Measurements from ENCODE around the gene IGSF21. TPM values are rescaled to one million over a fixed set of nuclear protein-coding genes. Genes with fewer than 3 reads are reported as not detected.

IGSF21 gene
- total and polyA plus RNA-seq, 2 donors (not counting 1 experiment from before 2014, with no cell fraction given), result not detected

DNA sequence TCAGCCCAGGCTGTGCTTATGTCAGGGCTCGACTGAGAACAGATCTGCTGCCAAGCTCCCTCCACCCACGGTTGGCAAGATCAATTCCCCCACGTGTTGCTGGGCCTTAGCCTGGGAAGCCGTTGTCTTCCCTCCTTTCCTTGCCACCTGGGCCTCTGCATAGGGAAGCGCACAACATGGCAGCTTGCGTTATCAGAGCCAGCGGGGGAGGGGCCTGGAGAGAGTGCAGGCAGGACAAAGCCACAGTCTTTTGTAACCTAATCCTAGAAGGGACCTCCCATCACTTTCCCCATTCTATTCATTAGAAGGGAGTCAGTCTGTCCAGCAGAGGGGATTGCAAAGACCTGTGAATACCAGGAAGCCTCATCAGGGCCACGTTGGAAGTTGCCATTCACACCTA lies 17.0 kb upstream of the IGSF21 start:
- no peak for ATAC-seq (ENCODE audit: low read depth)
- H3K4me1 Mint-ChIP-seq, result no peaks in the 10 kb centered on the region
- TF ChIP-seq CTCF (IDR thresholded peaks at IDR 0.05), result no peak
- TF ChIP-seq EZH2 (IDR thresholded peaks at IDR 0.05; ENCODE audit: borderline replicate concordance, insufficient read depth, low read depth, low read length, poor library complexity, severe bottlenecking), result no peak
- H3K27ac ChIP-seq (ENCODE audit: low read length in 2 of 2), result no peak overlapping the region
- H3K79me2 ChIP-seq (ENCODE audit: control insufficient read depth, insufficient read depth, low read length), result no peaks in the 10 kb centered on the region
- H3K36me3 ChIP-seq (replicated peaks in 1 of 2; ENCODE audit: control extremely low read depth in 1 of 2, control insufficient read depth in 1 of 2, extremely low read depth in 1 of 2, insufficient read depth in 2 of 2, low read length in 1 of 2), result no peaks in the 10 kb centered on the region
- H3K4me1 ChIP-seq (ENCODE audit: control insufficient read depth in 2 of 2, insufficient read depth in 2 of 2, low read length in 2 of 2), result no peaks in the 10 kb centered on the region
- no peak overlapping the region for H3K9ac ChIP-seq (ENCODE audit: low read length)
- no peak overlapping the region for H3K4me3 ChIP-seq (ENCODE audit: control extremely low read depth in 1 of 5, extremely low read depth in 1 of 5, insufficient read depth in 1 of 5, low read depth in 2 of 5, low read length in 4 of 5)
- H3K9me3 ChIP-seq (ENCODE audit: control extremely low read depth in 1 of 3, control insufficient read depth in 2 of 3, insufficient read depth in 1 of 3, low read length in 2 of 3), result peaks cover 0 to 7% (median 1%) of the 10 kb centered on the region in 3 donors
- no peak overlapping the region for H3K4me3 Mint-ChIP-seq
- CTCF ChIA-PET, result interaction anchor here (1.4 kb wide), 1 partner anchor 10 kb away, joined by 5 read pairs; no protein-coding TSS in a partner anchor
- no peak overlapping the region for H3K4me2 ChIP-seq (replicated peaks; ENCODE audit: low read depth, low read length, poor library complexity, severe bottlenecking)
- H3K27me3 ChIP-seq (replicated peaks in 1 of 4; ENCODE audit: control extremely low read depth in 1 of 4, control insufficient read depth in 3 of 4, insufficient read depth in 4 of 4, low read length in 3 of 4), result no peaks in the 10 kb centered on the region
- H3K27me3 Mint-ChIP-seq, result peaks cover 46% of the 10 kb centered on the region
- H3K9me3 Mint-ChIP-seq (ENCODE audit: insufficient read depth), result peaks cover 3% of the 10 kb centered on the region
- no peak overlapping the region for H3K27ac Mint-ChIP-seq
- H4K20me1 ChIP-seq (ENCODE audit: control insufficient read depth, insufficient read depth, low read length, poor library complexity, severe bottlenecking), result no peaks in the 10 kb centered on the region
- WGBS (ENCODE audit: insufficient coverage), result 35% methylated on average over 6 of the region's 8 CpGs
- no peak for DNase-seq
- POLR2A ChIA-PET, result no interaction called here
- intact Hi-C loops (cut with micrococcal nuclease), result no loop called here
- H2AFZ ChIP-seq (ENCODE audit: insufficient read depth, low read depth, low read length, poor library complexity, severe bottlenecking), result no peak overlapping the region

DNA sequence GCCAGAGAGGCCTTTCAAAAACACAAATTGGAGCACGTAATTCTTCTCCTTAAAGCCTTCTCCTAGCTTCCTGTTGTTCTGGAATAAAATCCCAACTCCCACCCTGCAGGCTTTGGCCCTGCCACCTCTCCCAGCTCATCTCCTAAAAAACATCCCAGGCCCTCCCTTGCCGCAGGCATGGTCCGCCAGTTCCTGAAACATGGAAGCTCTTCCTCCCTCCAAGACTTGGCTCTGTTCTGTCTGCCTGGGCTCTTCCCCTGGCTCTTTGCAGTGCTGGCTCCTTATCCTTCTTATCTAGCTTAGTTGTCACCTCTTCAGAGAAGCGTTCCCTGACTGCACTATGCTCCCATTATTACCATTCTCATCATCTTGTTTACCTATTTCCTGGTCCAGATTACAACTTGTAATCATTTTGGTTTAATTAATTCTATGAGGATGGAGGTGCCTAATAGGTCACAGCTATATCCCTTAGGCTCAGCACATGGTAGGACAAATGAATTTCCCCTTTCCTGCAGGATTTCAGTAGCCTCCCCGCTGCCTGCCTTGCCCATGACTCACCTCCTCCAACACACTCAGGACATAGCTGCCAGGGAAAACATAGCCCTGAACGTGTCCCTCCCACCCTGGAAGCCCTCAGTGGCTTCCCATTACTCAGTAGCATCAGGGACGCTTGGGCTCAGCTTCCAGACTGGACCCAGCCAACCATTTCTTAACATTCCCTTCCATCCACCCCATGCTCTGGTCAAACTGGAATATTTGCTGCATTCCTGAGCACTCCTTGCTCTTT lies 15.7 kb upstream of the IGSF21 start:
- TF ChIP-seq EZH2 (IDR thresholded peaks at IDR 0.05; ENCODE audit: borderline replicate concordance, insufficient read depth, low read depth, low read length, poor library complexity, severe bottlenecking) (no peak), CTCF (IDR thresholded peaks at IDR 0.05) (no peak)
- Histone ChIP-seq H4K20me1 (ENCODE audit: control insufficient read depth, insufficient read depth, low read length, poor library complexity, severe bottlenecking) (no peaks in the 10 kb centered on the region), H3K4me3 (ENCODE audit: control extremely low read depth in 1 of 5, extremely low read depth in 1 of 5, insufficient read depth in 1 of 5, low read depth in 2 of 5, low read length in 4 of 5) (no peak overlapping the region), H3K79me2 (ENCODE audit: control insufficient read depth, insufficient read depth, low read length) (no peaks in the 10 kb centered on the region), H3K9ac (ENCODE audit: low read length) (no peak overlapping the region), H3K36me3 (replicated peaks in 1 of 2; ENCODE audit: control extremely low read depth in 1 of 2, control insufficient read depth in 1 of 2, extremely low read depth in 1 of 2, insufficient read depth in 2 of 2, low read length in 1 of 2) (no peaks in the 10 kb centered on the region), H2AFZ (ENCODE audit: insufficient read depth, low read depth, low read length, poor library complexity, severe bottlenecking) (no peak overlapping the region), H3K27ac (ENCODE audit: low read length in 2 of 2) (no peak overlapping the region), H3K4me2 (replicated peaks; ENCODE audit: low read depth, low read length, poor library complexity, severe bottlenecking) (no peak overlapping the region), H3K4me1 (ENCODE audit: control insufficient read depth in 2 of 2, insufficient read depth in 2 of 2, low read length in 2 of 2) (no peaks in the 10 kb centered on the region), H3K9me3 (ENCODE audit: control extremely low read depth in 1 of 3, control insufficient read depth in 2 of 3, insufficient read depth in 1 of 3, low read length in 2 of 3) (peaks cover 0 to 7% (median 1%) of the 10 kb centered on the region in 3 donors), H3K27me3 (replicated peaks in 1 of 4; ENCODE audit: control extremely low read depth in 1 of 4, control insufficient read depth in 3 of 4, insufficient read depth in 4 of 4, low read length in 3 of 4) (no peaks in the 10 kb centered on the region)
- Mint-ChIP-seq H3K9me3 (ENCODE audit: insufficient read depth) (peaks cover 3% of the 10 kb centered on the region), H3K4me3 (no peak overlapping the region), H3K27ac (no peak overlapping the region), H3K4me1 (no peaks in the 10 kb centered on the region), H3K27me3 (peaks cover 45% of the 10 kb centered on the region)
- 52% methylated on average over 7 of the region's 7 CpGs for WGBS (ENCODE audit: insufficient coverage)
- CTCF ChIA-PET, result interaction anchor here (1.0 kb wide), 1 partner anchor 9 kb away, joined by 4 read pairs; no protein-coding TSS in a partner anchor
- intact Hi-C loops (cut with micrococcal nuclease), result no loop called here
- ATAC-seq (ENCODE audit: low read depth), result no peak
- no peak for DNase-seq
- POLR2A ChIA-PET, result no interaction called here
